ACC112 (cell line): ENCODE measurements around the gene MYO1C.
A peak's percentile ranks its signal among the peaks of the same experiment; 100 is the strongest.
"Not testable (repeated sequence)": the region's sequence is repeated elsewhere in the genome, so short reads cannot be mapped to it uniquely, and the experiment has no call there.

Experiments
- H2AFZ ChIP-seq: fragments of 200-600 bp; sonication (generic); one replicate; pipeline ENCODE4 v1.6.0; 2017; ENCODE audit warnings: antibody characterized with exemption, low read length; ENCODE audit not compliant: unreplicated experiment
- H3K27ac ChIP-seq: fragments of 200-600 bp; sonication (generic); 2 replicates; pipeline ENCODE4 v1.5.1; 2014; ENCODE audit warnings: low read depth, mild to moderate bottlenecking, antibody characterized with exemption, low read length, moderate library complexity
- H3K27me3 ChIP-seq: fragments of 200-600 bp; sonication (generic); 2 replicates; pipeline ENCODE4 v1.6.1; 2014; ENCODE audit warnings: mild to moderate bottlenecking, antibody characterized with exemption, low read length, moderate library complexity, mixed read lengths; ENCODE audit not compliant: insufficient read depth
- H3K36me3 ChIP-seq: fragments of 200-600 bp; sonication (generic); 2 replicates; pipeline ENCODE4 v1.6.1; 2016; ENCODE audit warnings: mild to moderate bottlenecking, antibody characterized with exemption, low read length, moderate library complexity, mixed read lengths; ENCODE audit not compliant: insufficient read depth
- H3K4me1 ChIP-seq: fragments of 200-600 bp; sonication (generic); one replicate; pipeline ENCODE4 v1.6.1; 2016; ENCODE audit warnings: low read length, mixed read lengths; ENCODE audit not compliant: insufficient read depth, unreplicated experiment, control insufficient read depth
- H3K4me3 ChIP-seq: fragments of 200-600 bp; sonication (generic); 2 replicates; pipeline ENCODE4 v1.5.1; 2014; ENCODE audit warnings: mild to moderate bottlenecking, low read depth, low read length
- H3K79me2 ChIP-seq: fragments of 200-600 bp; sonication (generic); one replicate; pipeline ENCODE4 v1.6.0; 2016; ENCODE audit warnings: low read length; ENCODE audit not compliant: control insufficient read depth, unreplicated experiment, insufficient read depth

Gene MYO1C, protein sequence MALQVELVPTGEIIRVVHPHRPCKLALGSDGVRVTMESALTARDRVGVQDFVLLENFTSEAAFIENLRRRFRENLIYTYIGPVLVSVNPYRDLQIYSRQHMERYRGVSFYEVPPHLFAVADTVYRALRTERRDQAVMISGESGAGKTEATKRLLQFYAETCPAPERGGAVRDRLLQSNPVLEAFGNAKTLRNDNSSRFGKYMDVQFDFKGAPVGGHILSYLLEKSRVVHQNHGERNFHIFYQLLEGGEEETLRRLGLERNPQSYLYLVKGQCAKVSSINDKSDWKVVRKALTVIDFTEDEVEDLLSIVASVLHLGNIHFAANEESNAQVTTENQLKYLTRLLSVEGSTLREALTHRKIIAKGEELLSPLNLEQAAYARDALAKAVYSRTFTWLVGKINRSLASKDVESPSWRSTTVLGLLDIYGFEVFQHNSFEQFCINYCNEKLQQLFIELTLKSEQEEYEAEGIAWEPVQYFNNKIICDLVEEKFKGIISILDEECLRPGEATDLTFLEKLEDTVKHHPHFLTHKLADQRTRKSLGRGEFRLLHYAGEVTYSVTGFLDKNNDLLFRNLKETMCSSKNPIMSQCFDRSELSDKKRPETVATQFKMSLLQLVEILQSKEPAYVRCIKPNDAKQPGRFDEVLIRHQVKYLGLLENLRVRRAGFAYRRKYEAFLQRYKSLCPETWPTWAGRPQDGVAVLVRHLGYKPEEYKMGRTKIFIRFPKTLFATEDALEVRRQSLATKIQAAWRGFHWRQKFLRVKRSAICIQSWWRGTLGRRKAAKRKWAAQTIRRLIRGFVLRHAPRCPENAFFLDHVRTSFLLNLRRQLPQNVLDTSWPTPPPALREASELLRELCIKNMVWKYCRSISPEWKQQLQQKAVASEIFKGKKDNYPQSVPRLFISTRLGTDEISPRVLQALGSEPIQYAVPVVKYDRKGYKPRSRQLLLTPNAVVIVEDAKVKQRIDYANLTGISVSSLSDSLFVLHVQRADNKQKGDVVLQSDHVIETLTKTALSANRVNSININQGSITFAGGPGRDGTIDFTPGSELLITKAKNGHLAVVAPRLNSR

DNA sequence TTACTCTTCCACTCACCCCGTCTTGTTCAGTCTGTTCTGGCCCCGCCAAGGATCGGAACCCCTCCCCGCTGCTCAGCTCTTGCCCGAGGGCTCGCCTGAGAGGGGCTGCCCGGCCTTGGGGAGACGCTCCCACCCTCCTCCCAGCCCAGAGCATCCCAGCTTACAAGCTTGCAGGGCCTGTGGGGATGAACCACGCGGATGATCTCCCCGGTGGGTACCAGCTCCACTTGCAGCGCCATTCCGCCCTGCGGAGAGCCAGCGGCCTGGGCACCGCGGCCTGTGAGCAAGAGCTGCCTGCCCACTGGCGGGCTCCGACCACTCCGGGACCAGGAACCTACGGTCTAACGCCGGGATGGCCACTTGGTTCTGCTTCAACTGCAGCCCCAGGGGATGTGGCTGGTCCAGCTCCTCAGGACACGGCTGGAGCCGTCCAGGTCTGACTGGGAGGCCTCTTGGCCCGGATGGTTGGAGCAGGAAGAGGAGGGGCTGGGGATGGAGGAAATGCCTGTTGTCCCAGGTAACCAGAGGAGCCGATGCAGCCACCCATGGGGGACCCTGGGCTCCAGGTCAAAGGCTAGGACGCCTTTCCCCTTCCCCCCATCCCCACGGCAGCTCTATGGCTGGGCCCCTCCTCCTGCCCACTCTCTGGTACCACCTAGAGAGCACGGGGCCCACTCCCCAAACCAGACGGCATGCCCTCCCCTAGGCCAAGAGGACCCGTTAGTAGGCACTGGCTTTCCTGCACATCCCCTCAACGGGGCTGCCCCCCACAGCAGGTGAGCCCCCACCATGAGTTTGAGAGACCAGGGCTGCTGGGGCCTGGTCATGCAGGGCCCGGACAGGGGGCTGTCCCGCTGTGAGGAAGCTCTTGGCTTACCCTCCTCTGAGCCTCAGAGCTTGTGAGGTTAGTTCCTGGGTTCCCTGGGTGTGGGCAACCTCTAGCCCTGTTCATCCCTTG, at the start of gene MYO1C:
MYO1C (minus strand) TSS at position 438 of the 958 bp plus-strand sequence; CDS start at position 239, 199 bp downstream.
- Histone ChIP-seq H3K4me3 (peak within 1 kb of the TSS; percentile 84), H3K27ac (peak within 1 kb of the TSS; percentile 21; the same call in 1 of the 2 replicates), H2AFZ (peak within 1 kb of the TSS; percentile 83), H3K36me3 (no peaks in the 10 kb centered on the region), H3K27me3 (no peaks in the 10 kb centered on the region), H3K79me2 (peaks cover 16% of the 10 kb centered on the region), H3K4me1 (peaks cover 25% of the 10 kb centered on the region)

- H3K4me1 ChIP-seq: no peaks in the 10 kb centered on the region
- peaks cover 26% of the 10 kb centered on the region for H3K36me3 ChIP-seq
- no peaks in the 10 kb centered on the region for H3K27me3 ChIP-seq
- H3K27ac ChIP-seq: no peak overlapping the region
- no peaks in the 10 kb centered on the region for H3K79me2 ChIP-seq
- no peak overlapping the region for H3K4me3 ChIP-seq
- H2AFZ ChIP-seq: no peak overlapping the region
Observed at GRCh38 chr17:1541367-1541904, 49.0 kb upstream of the MYO1C start.

DNA sequence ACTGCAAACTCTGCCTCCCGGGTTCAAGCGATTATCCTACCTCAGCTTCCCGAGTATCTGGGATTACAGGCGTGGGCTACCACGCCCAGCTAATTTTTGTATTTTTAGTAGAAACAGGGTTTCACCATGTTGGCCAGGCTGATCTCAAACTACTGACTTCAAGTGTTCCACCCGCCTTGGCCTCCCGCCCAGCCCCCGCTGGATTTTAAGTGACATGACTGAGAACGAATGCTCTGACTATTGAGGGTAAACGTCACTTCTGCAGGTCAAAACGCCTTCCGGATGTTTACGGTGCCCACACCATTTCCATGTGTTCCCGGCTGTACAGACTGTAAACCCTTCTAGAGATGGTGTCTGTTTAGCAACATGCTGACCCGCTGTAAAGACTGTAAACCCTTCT, 47.3 kb upstream of the MYO1C start:
- no peaks in the 10 kb centered on the region for H3K79me2 ChIP-seq
- H3K27me3 ChIP-seq: no peaks in the 10 kb centered on the region
- H3K4me1 ChIP-seq: no peaks in the 10 kb centered on the region
- H3K36me3 ChIP-seq: peaks cover 31% of the 10 kb centered on the region
- no peak overlapping the region for H2AFZ ChIP-seq
- no peak overlapping the region for H3K4me3 ChIP-seq
- no peak overlapping the region for H3K27ac ChIP-seq

GRCh38 chr17:1535737-1536136, 43.3 kb upstream of the MYO1C start:
- no peak overlapping the region for H3K27ac ChIP-seq
- no peaks in the 10 kb centered on the region for H3K79me2 ChIP-seq
- no peaks in the 10 kb centered on the region for H3K4me1 ChIP-seq
- H2AFZ ChIP-seq: no peak overlapping the region
- H3K27me3 ChIP-seq: no peaks in the 10 kb centered on the region
- H3K4me3 ChIP-seq: no peak overlapping the region
- peaks cover 25% of the 10 kb centered on the region for H3K36me3 ChIP-seq

DNA sequence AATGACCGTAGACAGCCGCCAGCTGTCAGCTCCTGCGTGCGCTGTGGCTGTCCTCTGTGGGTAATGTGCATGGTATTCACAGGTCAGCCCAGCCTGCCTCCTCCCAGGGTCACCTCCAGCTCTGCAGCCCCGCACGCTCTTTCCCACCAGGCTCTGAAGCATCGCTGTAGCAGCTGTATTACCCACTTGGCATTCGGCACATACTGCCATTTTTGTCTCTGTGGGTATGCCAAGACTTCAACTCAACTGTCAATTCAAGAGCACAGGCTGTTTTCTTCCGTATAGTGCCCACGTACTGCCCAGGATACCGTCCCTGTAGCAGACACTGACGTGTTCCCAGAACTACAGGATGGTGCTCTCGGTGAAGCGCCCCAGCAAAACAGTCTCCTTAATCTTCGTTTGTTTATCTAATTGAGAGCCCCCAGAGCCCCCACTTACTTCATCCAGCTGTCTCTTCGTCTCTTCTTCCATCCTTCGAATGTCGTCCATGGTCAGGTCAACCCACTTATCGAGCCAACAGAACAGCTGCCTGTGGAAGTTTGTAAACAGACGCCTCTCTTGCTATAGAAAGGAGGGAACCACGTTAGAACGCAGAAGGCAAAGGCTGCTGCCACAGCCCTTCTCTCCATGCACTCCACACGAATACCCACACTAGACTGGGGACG, 41.3 kb upstream of the MYO1C start:
- no peak overlapping the region for H2AFZ ChIP-seq
- H3K27me3 ChIP-seq: no peaks in the 10 kb centered on the region
- H3K79me2 ChIP-seq: no peaks in the 10 kb centered on the region
- H3K36me3 ChIP-seq: peaks cover 17% of the 10 kb centered on the region; the same call in 1 of the 2 replicates
- H3K4me1 ChIP-seq: no peaks in the 10 kb centered on the region
- no peak overlapping the region for H3K4me3 ChIP-seq
- no peak overlapping the region for H3K27ac ChIP-seq

DNA sequence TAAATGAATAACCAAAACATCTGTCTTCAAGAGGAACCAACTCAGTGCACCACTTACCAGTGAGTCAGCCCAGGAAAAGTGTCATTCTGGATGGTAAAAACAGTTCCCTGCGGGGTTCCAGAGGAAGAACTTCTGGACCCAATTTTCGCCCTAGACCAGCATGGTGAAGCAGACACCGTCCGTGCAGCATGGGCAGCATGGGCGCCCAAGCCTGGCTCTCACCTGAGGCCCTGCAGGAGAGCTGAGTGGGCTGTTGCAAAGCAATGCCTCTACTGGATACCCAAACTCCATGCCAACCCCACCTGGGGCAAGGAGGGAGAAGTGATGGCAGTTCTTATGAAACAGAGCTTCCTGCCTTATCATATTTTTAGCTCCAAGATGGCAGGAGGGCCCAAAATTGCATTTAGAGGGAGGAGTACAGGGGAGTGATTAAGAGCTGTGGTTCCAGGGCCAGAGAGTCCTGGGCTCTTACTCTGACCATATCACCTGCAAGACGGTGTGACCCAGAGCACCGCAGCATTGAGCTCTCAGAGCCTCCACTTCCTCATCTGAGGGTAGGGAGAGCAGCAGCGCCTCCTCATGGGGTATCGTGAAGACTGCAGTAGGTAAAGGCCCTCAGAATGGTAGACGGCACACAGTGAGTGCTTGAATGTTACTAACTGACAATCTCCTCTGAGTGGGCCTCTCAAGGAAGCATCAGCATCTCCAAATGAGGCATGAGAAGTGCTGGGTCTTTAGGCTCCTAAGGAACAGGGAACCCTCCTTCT, 40.5 kb upstream of the MYO1C start:
- Histone ChIP-seq H3K36me3 (peaks cover 9% of the 10 kb centered on the region; the same call in 1 of the 2 replicates), H2AFZ (no peak overlapping the region), H3K4me3 (no peak overlapping the region), H3K27me3 (no peaks in the 10 kb centered on the region), H3K79me2 (no peaks in the 10 kb centered on the region), H3K27ac (no peak overlapping the region), H3K4me1 (no peaks in the 10 kb centered on the region)

DNA sequence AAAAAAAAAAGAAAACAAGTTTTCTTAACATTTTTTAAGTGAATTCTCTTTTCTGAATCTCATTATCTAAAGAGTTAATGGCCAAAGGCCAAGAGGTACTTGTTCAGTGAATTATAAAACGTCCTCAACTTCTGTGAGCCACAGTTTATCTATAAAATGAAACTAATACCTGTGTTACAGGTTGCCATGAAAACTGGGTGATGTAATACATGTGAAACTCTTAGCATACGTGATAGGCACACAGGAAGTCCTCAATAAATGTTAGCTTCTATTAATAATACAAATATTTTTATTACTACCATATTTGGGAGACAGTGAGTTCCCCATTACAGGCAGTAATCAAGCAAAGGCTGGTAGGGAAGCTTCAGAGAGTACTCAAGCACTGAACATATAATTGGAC, 37.4 kb upstream of the MYO1C start:
- Histone ChIP-seq H3K4me1 (no peaks in the 10 kb centered on the region), H2AFZ (no peak overlapping the region), H3K36me3 (no peaks in the 10 kb centered on the region), H3K27ac (no peak overlapping the region), H3K4me3 (no peak overlapping the region), H3K27me3 (no peaks in the 10 kb centered on the region), H3K79me2 (no peaks in the 10 kb centered on the region)

GRCh38 chr17:1526876-1527275, 34.4 kb upstream of the MYO1C start:
- not testable (repeated sequence) for H3K27me3 ChIP-seq, H3K4me3 ChIP-seq, H3K27ac ChIP-seq, H3K36me3 ChIP-seq, H2AFZ ChIP-seq, H3K4me1 ChIP-seq, H3K79me2 ChIP-seq

DNA sequence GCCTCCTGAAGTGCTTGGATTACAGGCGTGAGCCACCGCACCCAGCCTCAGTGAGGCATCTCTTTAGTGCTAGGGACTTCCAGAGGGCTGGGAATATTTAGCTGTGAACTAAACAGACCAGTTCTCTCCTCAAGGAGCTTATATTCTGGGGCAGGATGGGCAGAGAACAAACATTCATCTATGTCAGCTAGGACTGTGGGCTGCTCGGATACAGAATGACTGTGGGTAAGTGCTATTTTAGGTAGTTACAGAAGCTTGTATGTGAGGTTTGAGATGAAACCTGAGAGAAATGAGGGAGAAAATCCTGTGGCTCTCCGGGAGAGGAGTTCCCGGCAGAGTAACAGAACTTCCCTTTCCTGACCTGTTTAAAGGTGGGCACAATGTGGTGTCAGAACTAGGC, 30.1 kb upstream of the MYO1C start:
- H3K4me3 ChIP-seq: no peak overlapping the region
- H3K79me2 ChIP-seq: peaks cover 6% of the 10 kb centered on the region
- peaks cover 6% of the 10 kb centered on the region for H3K4me1 ChIP-seq
- no peak overlapping the region for H2AFZ ChIP-seq
- no peaks in the 10 kb centered on the region; the same call in 1 of the 2 replicates for H3K36me3 ChIP-seq
- H3K27ac ChIP-seq: no peak overlapping the region
- H3K27me3 ChIP-seq: no peaks in the 10 kb centered on the region
